ENCODE measurements around the gene ANTXR2.

ANTXR2 gene

DNA sequence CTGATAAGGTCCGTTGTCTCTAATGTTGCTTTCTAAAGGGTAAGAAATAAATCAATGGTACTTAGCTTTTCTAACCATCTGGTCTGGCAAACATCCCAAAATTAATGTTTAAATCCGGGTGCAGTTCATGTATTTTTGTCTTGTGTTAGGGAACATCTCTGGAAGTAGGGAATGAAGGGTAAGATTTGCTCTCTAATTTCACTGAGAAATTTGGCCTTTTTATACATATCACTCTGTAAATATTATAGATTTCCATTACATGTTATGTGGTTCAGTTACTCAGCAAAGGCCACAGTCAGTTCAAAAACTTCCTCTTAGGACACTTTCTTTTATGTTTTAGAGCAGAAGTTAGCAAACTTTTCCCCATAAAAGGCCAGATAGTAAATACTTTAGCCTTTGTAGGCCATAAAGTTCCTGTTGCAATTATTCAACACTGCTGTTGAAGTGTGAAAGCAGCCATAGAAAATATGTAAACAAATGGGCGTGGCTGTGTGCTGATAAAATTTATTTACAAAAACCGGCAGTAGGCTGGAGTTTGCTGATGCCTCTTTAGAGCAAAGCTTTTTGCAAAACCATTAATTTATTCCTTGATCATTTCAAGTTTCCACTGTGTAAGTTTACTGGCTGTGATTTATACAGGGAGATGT lies 218.1 kb downstream of the ANTXR2 start:
- DNase-seq = no peak

DNA sequence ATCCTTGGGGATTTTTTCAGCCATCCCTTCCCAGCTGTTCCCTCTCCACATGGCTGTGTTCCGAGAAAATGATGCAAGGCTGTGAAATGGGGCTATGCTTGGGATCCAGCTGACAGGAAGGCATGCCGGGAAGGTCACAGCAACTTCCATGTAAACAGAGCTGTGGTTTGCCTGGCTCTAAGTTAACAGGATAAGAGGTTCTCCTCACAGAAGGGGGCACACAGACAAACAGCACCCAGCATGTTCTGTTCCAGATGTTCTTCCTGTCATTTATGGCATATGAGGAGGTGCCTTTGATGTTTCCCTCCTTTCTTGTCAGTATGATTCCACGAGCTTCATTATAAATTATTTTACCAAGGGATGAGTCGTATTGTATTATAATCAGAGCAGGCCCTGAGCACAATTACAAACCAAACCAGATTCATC lies 220.7 kb downstream of the ANTXR2 start:
- no peak for DNase-seq

DNA sequence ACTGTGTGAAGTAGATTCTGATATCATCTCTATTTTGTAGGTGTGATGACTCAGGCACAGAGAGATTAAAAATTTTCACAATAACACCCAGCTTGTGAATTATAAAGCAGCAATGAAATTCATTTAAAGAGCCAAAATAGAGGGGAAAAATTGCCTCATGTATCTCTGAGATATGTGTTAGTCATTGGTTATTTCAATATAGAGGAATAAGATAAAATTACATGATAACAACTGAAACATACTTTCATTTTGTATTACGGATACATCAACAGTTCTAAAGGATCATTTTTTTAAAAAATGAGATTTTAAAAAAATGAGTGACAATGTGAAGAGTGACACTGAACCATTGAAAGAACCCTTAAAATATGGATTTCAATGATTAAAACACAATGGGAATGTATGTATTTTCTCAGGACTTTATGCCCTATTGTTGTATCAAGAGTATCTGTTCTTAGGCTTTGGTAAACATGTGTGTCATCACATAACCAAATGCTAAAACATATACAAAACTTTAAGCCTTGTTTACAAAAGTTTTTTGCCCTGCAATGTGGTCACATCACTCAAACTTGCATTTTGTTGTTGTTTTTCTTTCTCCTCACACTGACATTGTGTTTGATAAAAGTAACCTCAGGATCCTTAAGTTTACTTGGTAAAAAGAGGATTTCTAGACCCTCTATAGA lies 221.3 kb downstream of the ANTXR2 start:
- DNase-seq = no peak
